RPMI7951 (cell line): ENCODE data around the gene LYRM2. TPM values are rescaled to one million over a fixed set of nuclear protein-coding genes. Genes with fewer than 3 reads are reported as not detected.

Source experiments
- DNase-seq: peaks from one replicate; pipeline ENCODE4 v3.0.0-alpha.2; 2012; ENCODE audit warnings: low read depth
- total RNA-seq: library from RNA; depleted of rRNA; stranded (reverse); fragments of >200 nt; shearing (Covaris generic); gene quantifications from 2 replicates; pipeline ENCODE4 v1.2.3, GENCODE V29; 2014; rRNA removed

LYRM2 gene
- total RNA-seq, 1 experiment from 2014 or later = 29.1 TPM

GRCh38 chr6:89555806-89556205 is 82.7 kb downstream of the LYRM2 start:
- no peak for DNase-seq

GRCh38 chr6:89555031-89555430 is 83.5 kb downstream of the LYRM2 start:
- DNase-seq = no peak

GRCh38 chr6:89554106-89554505 is 84.4 kb downstream of the LYRM2 start:
- no peak for DNase-seq

GRCh38 chr6:89553431-89553830 is 85.1 kb downstream of the LYRM2 start:
- no peak for DNase-seq

GRCh38 chr6:89547281-89547680 is 91.3 kb downstream of the LYRM2 start:
- DNase-seq = no peak

- DNase-seq = no peak
Observed at GRCh38 chr6:89542866-89543265, 95.7 kb downstream of the LYRM2 start.

- DNase-seq = no peak
Observed at GRCh38 chr6:89542081-89542857, 96.3 kb downstream of the LYRM2 start.

GRCh38 chr6:89539779-89540178 is 98.8 kb downstream of the LYRM2 start:
- DNase-seq = no peak

- DNase-seq = no peak
Observed at GRCh38 chr6:89536231-89536630, 102.3 kb downstream of the LYRM2 start.

- DNase-seq = no peak
Observed at GRCh38 chr6:89530982-89531381, 107.6 kb downstream of the LYRM2 start.

GRCh38 chr6:89528866-89529265 is 109.7 kb downstream of the LYRM2 start:
- no peak for DNase-seq

- peak; percentile 2 for DNase-seq
Observed at GRCh38 chr6:89527634-89528033, 110.9 kb downstream of the LYRM2 start.

GRCh38 chr6:89526563-89526869 is 112.0 kb downstream of the LYRM2 start:
- DNase-seq = no peak

- no peak for DNase-seq
Observed at GRCh38 chr6:89525786-89526562, 112.6 kb downstream of the LYRM2 start.

GRCh38 chr6:89522778-89523177 is 115.8 kb downstream of the LYRM2 start:
- DNase-seq = no peak

- DNase-seq = no peak
Observed at GRCh38 chr6:89520736-89521135, 117.8 kb downstream of the LYRM2 start.

GRCh38 chr6:89518352-89519055 is 120.0 kb downstream of the LYRM2 start:
- no peak for DNase-seq

Other genes with a start within 250 kb of the LYRM2 start
- under 0.01 and 0.20 TPM in 2 replicates for gene RRAGD, start 226.5 kb downstream of the LYRM2 start, total RNA-seq
- gene ANKRD6, start 205.6 kb downstream of the LYRM2 start, total RNA-seq = 0.48 and 2.7 TPM in 2 replicates
- gene MDN1, start 181.0 kb upstream of the LYRM2 start, total RNA-seq = 10.0 and 14.2 TPM in 2 replicates
- 16.3 and 17.8 TPM in 2 replicates for gene CASP8AP2, start 191.1 kb upstream of the LYRM2 start, total RNA-seq